HG03159 (cell line): ENCODE data around the gene MITF.
"Not testable (repeated sequence)": the region's sequence is repeated elsewhere in the genome, so short reads cannot be mapped to it uniquely, and the experiment has no call there.

Experiments used
- ATAC-seq: cut with Tn5 transposase; IDR thresholded peaks from one replicate; pipeline ENCODE4 v1.9.1; 2021; ENCODE audit warnings: mild to moderate bottlenecking, moderate library complexity; ENCODE audit not compliant: unreplicated experiment

MITF gene

DNA sequence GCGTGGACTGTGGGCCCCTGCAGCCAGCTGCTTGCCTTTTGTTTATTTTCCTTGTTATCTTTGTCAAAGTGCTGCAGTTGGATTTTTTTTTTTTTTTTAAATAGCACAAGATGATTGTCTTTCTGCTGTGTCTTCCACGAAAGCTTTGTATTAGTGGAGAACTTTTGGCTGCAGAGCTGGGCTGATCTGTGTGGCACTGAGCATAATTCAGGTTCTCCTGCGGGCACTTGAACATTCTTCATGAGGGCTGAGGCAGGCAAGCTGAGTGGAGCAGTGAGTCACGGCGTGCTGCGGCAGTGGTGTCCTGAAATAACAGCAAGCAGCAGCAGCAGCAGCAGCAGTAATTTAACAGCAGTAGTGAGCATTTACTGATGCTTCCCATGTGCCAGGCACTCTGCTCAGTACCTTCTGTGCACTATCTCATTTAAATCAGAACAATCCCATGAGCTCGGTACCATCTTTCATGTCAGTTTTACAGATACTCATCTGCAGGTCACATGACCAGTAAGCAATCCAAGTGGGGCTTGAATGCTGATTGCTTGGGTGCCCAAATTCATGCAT is 45.8 kb downstream of the MITF start:
- ATAC-seq, result no peak

DNA sequence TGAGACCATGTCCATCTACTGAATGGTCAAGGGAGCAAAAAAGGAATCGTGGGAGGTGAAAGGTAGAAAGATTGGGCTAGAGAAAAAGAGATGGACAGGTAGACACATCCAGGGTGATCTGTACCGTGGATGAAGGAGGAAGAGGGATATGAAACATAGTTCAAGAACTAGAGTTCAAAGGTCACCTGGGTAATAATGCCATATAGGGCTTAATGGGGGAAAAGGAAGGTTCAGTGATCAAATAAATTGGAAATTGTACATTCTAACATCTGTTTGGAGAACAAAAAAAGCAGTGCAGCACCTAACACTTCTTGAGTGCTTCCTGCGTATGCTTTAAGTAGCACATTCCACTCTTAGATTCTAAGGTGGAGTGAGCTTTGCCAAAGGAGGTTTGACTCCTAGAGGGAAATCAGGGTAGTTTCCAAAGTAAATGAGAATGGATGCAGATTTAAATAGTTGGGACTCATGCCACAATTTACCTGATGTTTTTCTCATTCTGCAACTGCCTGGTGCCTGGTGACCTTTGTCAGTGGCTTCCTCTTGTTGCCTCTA is 46.6 kb downstream of the MITF start:
- no peak for ATAC-seq

DNA sequence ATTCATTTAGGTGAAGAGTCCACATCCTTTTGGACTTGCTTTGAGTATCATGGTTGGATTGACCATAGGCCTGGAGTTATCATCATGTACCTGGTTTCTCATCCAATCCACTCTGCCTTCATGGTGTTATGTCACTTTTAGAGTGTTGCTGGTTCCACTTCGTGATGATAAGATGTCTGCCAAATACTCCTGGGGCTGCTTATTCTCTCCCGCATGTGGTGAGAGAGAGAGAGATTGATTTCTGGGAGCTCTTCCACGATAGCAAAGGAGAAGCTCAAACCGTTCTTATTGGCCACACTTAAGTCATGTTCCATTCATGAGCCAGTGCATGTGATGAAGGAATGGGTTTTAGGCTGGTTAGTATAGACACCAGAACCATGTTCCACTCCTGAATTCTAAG is 47.6 kb downstream of the MITF start:
- no peak for ATAC-seq

DNA sequence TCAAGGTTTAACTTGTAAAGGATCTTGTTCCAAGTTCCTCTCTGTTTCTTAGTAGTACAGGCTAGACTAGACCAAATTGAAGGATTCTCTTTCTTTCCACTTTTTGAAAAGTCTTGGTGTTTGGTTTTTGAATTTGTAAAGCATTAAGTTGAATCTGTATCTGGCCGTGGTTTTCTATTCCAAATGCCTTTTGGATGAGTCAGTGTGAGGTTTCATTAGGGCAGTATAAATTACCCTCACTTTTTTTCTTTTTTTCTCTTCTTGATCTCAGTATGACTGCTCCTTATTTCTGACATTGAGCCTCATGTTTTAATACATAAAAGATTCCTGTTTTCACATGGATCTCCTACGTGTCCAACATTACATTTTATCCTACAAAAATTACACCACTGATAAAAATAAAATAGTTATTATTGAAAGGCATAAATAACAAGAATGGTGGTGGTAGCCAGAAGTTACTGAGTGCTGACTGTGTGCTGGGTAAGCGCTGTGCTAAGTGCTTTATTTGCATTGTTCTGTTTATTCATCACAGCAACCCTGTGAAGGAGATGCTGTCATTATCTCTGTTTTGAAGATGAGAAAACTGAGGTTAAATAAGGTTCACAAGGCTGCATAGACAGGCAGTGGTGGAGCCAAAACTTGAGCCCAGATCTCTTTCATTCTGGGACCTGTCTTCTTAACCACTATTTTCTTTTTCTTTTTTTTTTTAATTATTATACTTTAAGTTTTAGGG is 48.3 kb downstream of the MITF start:
- ATAC-seq, result no peak

- ATAC-seq, result no peak
Observed at GRCh38 chr3:69791106-69791505, 51.8 kb downstream of the MITF start.

DNA sequence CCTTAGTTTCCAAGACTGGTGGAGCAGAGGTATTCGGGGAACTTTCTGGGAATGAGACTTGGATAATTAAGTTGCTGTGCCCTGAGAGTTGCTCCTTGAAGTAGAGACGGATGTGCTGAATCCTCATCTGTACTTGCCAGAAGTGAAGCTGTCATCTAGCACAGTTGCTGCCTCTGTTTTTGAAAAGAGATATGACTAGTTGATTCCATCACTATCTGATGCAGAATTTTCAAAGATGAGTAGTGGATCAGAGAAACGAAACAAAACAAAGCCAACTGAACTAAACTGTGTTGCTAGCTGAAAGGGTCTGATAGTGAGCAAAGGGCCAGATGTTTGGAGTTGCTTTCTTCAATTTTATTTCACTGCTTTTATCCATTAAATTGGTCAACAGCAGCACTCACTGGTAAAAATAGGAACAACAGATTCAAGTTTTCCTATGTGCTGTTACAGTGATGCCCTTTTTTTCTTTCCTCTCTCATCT is 52.7 kb downstream of the MITF start:
- no peak for ATAC-seq

GRCh38 chr3:69796126-69796525 is 56.9 kb downstream of the MITF start:
- ATAC-seq, result not testable (repeated sequence)

DNA sequence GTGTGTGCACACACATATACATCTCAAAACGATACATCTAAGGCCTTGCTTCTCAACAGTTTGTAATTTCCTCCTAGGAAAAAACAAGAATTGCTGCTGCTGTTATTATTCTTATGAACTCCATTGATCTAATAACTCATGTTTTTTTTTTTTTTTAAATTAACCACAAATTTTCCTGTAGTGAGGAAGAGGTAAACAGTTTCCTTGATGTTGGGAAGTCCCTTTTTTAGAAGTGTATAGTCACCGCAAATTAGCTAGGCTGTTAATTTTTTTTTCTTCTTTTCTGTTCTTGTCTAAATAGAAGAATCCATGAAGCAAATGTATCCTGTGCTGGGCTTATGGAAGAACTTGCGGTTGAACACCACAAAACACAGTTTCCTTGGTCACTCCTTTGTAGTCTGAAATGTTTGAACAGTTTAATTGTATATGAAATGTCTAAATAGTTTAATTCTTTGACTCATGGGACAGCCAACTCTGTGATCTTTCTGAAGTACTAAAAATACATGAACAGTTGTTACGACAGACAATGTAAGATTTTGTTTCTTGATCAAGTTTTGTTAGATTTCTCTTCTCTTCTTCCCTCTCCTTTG is 64.5 kb downstream of the MITF start:
- ATAC-seq, result no peak

- no peak for ATAC-seq
Observed at GRCh38 chr3:69805491-69805890, 66.2 kb downstream of the MITF start.

GRCh38 chr3:69806735-69807438 is 67.6 kb downstream of the MITF start:
- ATAC-seq, result no peak

GRCh38 chr3:69807674-69808073 is 68.4 kb downstream of the MITF start:
- no peak for ATAC-seq

DNA sequence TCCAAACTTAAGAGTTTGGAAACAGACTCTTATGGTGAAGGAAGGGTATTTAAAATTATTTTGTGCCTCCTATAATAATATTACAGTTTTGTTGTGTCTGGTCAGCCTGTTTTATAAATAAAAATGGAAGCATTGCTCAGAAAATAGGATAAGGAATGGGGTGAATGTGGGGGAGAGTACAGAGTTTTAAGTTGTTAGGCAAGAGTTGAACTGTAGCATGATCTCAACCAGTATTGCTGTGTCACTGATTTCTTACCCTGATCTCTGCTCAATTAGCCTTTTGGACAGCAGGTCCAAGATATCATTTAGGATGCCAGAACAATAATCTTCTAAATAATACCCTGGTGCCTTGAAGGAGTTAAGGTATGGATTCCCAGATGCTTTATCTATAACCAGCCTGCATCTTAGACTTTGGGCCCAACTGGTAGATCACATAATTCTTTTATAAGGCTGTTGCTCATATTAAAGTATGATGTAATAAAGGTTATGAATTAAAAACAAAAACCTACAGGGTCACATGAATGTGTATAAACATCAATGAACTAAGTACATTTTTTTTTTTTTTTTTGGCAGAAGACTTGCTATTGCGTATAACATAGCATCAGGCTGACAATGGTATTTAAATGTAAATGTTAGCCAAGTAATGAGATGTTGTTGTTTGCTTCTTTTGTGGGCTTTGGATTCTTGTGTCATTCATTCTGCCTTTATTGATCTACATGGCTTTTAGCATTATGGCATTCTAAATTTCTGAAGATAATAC is 70.0 kb downstream of the MITF start:
- no peak for ATAC-seq

DNA sequence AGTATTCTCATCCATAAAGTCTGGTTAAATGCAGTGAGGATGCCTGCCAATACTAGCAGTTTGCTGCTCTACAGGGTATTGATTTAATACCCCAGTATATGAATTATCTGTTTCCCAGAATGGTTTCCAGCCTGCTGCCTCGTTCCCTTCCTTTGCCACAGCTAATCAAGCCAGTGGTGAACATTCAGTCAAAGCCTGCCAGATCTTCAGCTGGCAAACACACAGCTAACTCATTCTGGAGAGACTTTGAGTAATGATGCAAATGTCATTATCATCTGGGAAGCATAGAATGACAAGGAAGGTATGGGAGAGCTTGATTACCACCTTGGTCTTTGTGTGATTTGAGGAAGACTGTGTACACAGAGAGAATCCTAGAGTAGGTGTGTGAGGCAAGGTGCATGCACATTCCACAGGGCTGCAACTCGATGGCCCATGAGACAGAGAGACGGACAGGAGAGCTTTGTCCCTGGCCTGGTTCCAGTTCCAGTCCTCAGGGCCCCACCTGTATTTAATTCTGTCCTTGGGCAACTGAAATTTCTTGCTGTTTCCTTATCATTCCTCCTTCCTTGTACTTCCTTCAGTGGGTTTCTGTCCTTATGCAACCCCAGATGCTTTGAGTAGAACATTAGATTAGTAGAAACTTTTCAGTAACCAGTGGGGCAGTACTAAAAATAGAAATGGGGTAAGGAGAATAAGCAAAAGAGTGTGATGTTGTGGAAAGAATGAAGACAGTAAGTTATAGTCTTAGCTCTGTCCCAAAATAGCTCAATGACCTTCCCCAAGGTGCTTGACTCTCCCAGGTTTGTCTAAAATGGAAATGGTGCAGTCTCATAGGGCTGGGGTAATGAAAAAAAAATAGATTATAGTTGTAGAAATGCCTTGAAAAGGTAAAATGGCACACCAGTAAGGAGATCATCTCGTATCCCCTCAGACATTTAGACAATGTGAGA is 72.5 kb downstream of the MITF start:
- ATAC-seq, result no peak

- no peak for ATAC-seq
Observed at GRCh38 chr3:69815970-69816369, 76.7 kb downstream of the MITF start.

DNA sequence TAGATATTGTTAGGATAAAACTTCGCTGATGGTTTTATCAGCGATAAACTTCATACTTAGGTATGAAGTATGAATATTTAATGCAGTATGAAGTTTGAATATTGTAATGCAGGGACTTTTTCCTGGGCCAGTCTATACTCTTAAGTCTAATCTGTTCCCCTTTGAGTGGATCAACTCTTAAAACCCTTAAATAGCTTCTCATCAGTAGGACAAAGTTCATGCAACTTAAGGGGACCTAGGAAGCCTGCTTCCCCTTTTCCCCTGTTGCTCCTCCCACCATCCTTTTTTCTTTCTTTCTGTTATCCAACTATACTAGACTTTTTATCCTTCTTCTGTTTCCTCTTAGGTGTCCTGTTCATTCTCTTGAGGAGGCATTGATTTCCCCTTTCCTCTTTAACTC is 78.7 kb downstream of the MITF start:
- ATAC-seq, result no peak

DNA sequence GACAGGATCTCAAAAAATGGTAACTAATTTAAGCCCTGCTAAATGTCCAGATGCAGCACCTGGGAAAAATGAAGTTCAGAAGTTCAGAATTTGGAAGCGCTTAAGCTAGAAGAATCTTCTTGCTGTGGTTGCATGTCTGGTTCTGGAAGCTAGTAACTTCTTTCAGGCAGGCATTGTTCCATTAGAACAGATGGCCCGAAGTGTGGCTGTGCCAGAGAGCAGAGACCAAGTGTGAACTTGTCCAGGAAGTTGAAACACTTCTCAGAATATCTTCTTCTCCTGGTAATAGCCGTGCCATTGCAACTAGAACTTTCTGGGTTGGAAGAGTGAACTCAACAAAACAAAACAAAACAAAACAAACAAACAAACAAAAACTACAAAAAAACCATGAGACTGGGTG is 80.0 kb downstream of the MITF start:
- no peak for ATAC-seq

DNA sequence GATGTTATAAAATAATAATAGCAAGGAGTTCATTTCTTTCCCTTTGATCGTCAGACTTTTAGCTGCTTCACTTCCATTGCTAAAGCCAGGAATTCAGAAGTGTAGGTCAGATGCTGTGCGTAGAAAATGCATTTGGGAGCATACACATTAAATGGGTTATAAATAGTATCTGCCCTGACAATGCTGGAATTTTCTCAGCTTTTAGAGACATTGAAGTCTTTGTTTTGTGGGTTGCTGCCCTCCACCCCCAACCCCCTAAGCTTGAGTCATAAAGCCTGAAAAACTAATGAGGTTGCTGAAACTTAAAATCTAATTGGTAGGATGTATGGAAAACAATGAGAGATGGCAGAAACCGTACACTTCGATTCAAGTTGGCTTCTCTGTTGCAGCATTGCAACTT is 81.9 kb downstream of the MITF start:
- ATAC-seq, result no peak

GRCh38 chr3:69823743-69824142 is 84.5 kb downstream of the MITF start:
- ATAC-seq, result no peak

DNA sequence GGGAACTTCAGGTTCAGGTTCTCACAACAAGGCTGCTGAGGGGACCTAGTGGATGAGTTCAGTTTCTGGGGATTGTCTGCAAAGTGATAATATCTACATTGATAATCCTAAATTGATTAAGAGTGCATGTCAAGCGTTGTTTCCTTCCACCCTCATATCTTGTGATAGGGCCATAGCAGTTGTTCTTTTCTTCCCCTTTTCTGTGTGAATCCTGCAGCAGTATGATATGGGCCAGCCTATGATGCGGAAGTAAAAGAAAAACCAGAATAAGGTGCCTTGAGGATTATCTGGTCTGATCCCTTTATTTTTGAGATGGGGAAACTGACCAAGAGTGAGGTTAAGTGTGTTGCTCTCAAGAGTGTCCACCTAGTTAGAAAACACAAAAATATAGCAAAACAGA is 86.2 kb downstream of the MITF start:
- no peak for ATAC-seq

- no peak for ATAC-seq
Observed at GRCh38 chr3:69827127-69827526, 87.9 kb downstream of the MITF start.
